Thyroid gland (tissue), 4 donors: ENCODE data around the gene ZFHX3.

Source experiments
- CTCF ChIP-seq, 6 experiments: fragments of 200-600 bp in 3 of 6; fragments of 450-650 bp in 3 of 6; sonication (generic) in 3 of 6; IDR thresholded peaks; one replicate each; pipeline ENCODE4 v1.5.1; 2016 to 2019; ENCODE audit warnings: antibody characterized with exemption in 6 of 6, mild to moderate bottlenecking in 2 of 6, inconsistent platforms in 1 of 6, moderate library complexity in 1 of 6
- POLR2A ChIP-seq, 2 donors: fragments of 450-650 bp; IDR thresholded peaks; one replicate each; pipeline ENCODE4 v1.6.1; 2017; ENCODE audit warnings: antibody characterized with exemption in 2 of 2, mild to moderate bottlenecking in 2 of 2, moderate library complexity in 1 of 2

- TF ChIP-seq CTCF (IDR thresholded peaks at IDR 0.05) (no peak), POLR2A (IDR thresholded peaks at IDR 0.05) (no peak)
Observed at GRCh38 chr16:72800524-72801161, 247.3 kb downstream of the ZFHX3 start.
